Nephron (organoid): Measurements from ENCODE around the gene B3GALT5.
"Not testable (repeated sequence)": the region's sequence is repeated elsewhere in the genome, so short reads cannot be mapped to it uniquely, and the experiment has no call there.

Experiments
- H3K27ac Mint-ChIP-seq, 3 experiments: 2 replicates each; pipeline ENCODE4 v1.8.0; 2020; ENCODE audit warnings: mixed read lengths in 3 of 3, mild to moderate bottlenecking in 2 of 3, moderate library complexity in 1 of 3
- H3K27me3 Mint-ChIP-seq: 2 replicates; pipeline ENCODE4 v1.8.0; 2021; ENCODE audit warnings: low read depth, mild to moderate bottlenecking, moderate library complexity, mixed read lengths
- H3K36me3 Mint-ChIP-seq: 2 replicates; pipeline ENCODE4 v1.8.0; 2020; ENCODE audit warnings: low read depth, mixed read lengths
- H3K4me1 Mint-ChIP-seq: 2 replicates; pipeline ENCODE4 v1.8.0; 2020; ENCODE audit warnings: mixed read lengths
- H3K4me3 Mint-ChIP-seq, 3 experiments: 2 replicates each; pipeline ENCODE4 v1.8.0; 2020; ENCODE audit warnings: mild to moderate bottlenecking in 3 of 3, mixed read lengths in 3 of 3, moderate library complexity in 2 of 3
- H3K9me3 Mint-ChIP-seq: 2 replicates; pipeline ENCODE4 v1.8.0; 2020; ENCODE audit warnings: mixed read lengths
- CTCF ChIP-seq, 3 experiments: fragments of 200-600 bp; sonication (generic); IDR thresholded peaks; one replicate each; pipeline ENCODE4 v1.5.0; 2021; ENCODE audit warnings: antibody characterized with exemption in 3 of 3; ENCODE audit not compliant: unreplicated experiment in 3 of 3

Gene B3GALT5

GRCh38 chr21:39576518-39577128 is 36.1 kb upstream of the B3GALT5 start:
- Mint-ChIP-seq H3K27me3 (no peaks in the 10 kb centered on the region), H3K4me1 (no peaks in the 10 kb centered on the region), H3K27ac (no peak overlapping the region), H3K9me3 (no peaks in the 10 kb centered on the region), H3K36me3 (no peaks in the 10 kb centered on the region), H3K4me3 (no peak overlapping the region)
- TF ChIP-seq CTCF (IDR thresholded peaks at IDR 0.05; ENCODE audit: unreplicated experiment in 3 of 3): no peak

GRCh38 chr21:39579734-39580332 is 32.9 kb upstream of the B3GALT5 start:
- Mint-ChIP-seq H3K36me3 (no peaks in the 10 kb centered on the region), H3K27me3 (no peaks in the 10 kb centered on the region), H3K27ac (no peak overlapping the region), H3K4me3 (no peak overlapping the region), H3K4me1 (no peaks in the 10 kb centered on the region), H3K9me3 (peaks cover 5% of the 10 kb centered on the region)
- no peak for TF ChIP-seq CTCF (IDR thresholded peaks at IDR 0.05; ENCODE audit: unreplicated experiment in 3 of 3)

GRCh38 chr21:39580744-39581143 is 32.0 kb upstream of the B3GALT5 start:
- no peaks in the 10 kb centered on the region for H3K27me3 Mint-ChIP-seq
- H3K4me3 Mint-ChIP-seq: no peak overlapping the region
- TF ChIP-seq CTCF (IDR thresholded peaks at IDR 0.05; ENCODE audit: unreplicated experiment in 3 of 3): no peak
- H3K27ac Mint-ChIP-seq: no peak overlapping the region
- peaks cover 12% of the 10 kb centered on the region for H3K9me3 Mint-ChIP-seq
- H3K4me1 Mint-ChIP-seq: no peaks in the 10 kb centered on the region
- H3K36me3 Mint-ChIP-seq: no peaks in the 10 kb centered on the region

GRCh38 chr21:39581414-39581813 is 31.3 kb upstream of the B3GALT5 start:
- H3K4me3 Mint-ChIP-seq: no peak overlapping the region
- H3K9me3 Mint-ChIP-seq: peaks cover 15% of the 10 kb centered on the region
- H3K27me3 Mint-ChIP-seq: no peaks in the 10 kb centered on the region
- no peaks in the 10 kb centered on the region for H3K4me1 Mint-ChIP-seq
- H3K27ac Mint-ChIP-seq: no peak overlapping the region
- TF ChIP-seq CTCF (IDR thresholded peaks at IDR 0.05; ENCODE audit: unreplicated experiment in 3 of 3): no peak
- no peaks in the 10 kb centered on the region for H3K36me3 Mint-ChIP-seq

- no peak for TF ChIP-seq CTCF (IDR thresholded peaks at IDR 0.05; ENCODE audit: unreplicated experiment in 3 of 3)
- no peaks in the 10 kb centered on the region for H3K27me3 Mint-ChIP-seq
- H3K4me3 Mint-ChIP-seq: no peak overlapping the region
- H3K36me3 Mint-ChIP-seq: no peaks in the 10 kb centered on the region
- no peaks in the 10 kb centered on the region for H3K4me1 Mint-ChIP-seq
- peaks cover 18% of the 10 kb centered on the region for H3K9me3 Mint-ChIP-seq
- H3K27ac Mint-ChIP-seq: no peak overlapping the region
These were observed 30.0 kb upstream of the B3GALT5 start for GRCh38 chr21:39582749-39583148.

GRCh38 chr21:39583586-39583985 is 29.2 kb upstream of the B3GALT5 start:
- not testable (repeated sequence) for H3K27ac Mint-ChIP-seq, H3K27me3 Mint-ChIP-seq, H3K4me1 Mint-ChIP-seq, H3K36me3 Mint-ChIP-seq, H3K4me3 Mint-ChIP-seq
- peaks cover 22% of the 10 kb centered on the region for H3K9me3 Mint-ChIP-seq
